Fibroblast of pulmonary artery (primary cell): Measurements from ENCODE around the gene DUS3L.

Experiments used
- DNase-seq: peaks from one replicate; pipeline ENCODE4 v3.0.0-alpha.2; 2010; ENCODE audit warnings: low read depth
- H3K4me3 ChIP-seq: replicated peaks from 2 replicates; pipeline ENCODE4 v1.5.1; 2011; ENCODE audit warnings: low read depth, mild to moderate bottlenecking, control low read depth, low read length, moderate library complexity
- TF ChIP-seq, protein P1 (sequence below): IDR thresholded peaks from 2 replicates; pipeline ENCODE4 v1.5.1; 2011; ENCODE audit warnings: mild to moderate bottlenecking, control low read depth, low read length, inconsistent platforms; ENCODE audit errors: missing control alignments

The DUS3L gene

GRCh38 chr19:5831159-5831558, 40.2 kb upstream of the DUS3L start:
- DNase-seq, result no peak
- no peak overlapping the region for H3K4me3 ChIP-seq
- TF ChIP-seq, protein P1, sequence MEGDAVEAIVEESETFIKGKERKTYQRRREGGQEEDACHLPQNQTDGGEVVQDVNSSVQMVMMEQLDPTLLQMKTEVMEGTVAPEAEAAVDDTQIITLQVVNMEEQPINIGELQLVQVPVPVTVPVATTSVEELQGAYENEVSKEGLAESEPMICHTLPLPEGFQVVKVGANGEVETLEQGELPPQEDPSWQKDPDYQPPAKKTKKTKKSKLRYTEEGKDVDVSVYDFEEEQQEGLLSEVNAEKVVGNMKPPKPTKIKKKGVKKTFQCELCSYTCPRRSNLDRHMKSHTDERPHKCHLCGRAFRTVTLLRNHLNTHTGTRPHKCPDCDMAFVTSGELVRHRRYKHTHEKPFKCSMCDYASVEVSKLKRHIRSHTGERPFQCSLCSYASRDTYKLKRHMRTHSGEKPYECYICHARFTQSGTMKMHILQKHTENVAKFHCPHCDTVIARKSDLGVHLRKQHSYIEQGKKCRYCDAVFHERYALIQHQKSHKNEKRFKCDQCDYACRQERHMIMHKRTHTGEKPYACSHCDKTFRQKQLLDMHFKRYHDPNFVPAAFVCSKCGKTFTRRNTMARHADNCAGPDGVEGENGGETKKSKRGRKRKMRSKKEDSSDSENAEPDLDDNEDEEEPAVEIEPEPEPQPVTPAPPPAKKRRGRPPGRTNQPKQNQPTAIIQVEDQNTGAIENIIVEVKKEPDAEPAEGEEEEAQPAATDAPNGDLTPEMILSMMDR, result no peak

DNA sequence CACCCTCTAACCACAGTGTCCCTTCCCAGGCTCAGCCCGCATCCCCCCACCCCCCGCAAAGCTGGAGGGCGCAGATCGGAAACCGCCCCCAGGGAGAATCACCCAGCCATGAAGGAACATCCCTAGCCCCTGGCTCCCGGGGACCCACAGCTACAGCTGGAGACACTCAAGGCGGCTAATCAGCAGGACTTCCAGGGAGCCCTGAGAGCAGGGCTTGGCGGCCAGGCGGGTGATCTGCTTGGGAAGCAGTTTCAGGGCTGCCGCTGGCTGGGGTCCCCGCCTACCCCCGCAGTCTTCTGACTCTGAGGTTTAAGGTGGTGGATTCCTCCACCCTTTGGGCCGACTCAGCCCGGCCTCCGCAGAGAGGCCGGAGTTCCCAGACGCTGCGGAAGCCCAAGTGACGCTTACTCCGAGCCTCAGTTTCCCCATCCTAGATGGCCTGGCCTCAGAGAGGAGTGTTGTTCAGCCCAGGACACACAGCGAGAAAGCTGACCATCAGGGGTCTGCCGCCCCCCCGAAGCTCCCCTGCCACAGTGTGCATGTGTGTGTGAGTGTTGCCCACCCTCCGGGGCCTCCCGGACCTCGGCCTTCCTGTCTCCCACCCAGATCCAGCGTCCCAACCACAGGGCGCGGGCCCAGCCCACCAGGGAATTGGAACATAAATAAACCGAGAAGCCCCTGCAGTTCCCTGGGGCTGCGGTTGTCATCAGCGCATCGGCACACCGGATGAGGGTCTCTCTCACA, 38.8 kb upstream of the DUS3L start:
- DNase-seq, result no peak
- no peak overlapping the region for H3K4me3 ChIP-seq
- TF ChIP-seq, protein P1, result no peak

DNA sequence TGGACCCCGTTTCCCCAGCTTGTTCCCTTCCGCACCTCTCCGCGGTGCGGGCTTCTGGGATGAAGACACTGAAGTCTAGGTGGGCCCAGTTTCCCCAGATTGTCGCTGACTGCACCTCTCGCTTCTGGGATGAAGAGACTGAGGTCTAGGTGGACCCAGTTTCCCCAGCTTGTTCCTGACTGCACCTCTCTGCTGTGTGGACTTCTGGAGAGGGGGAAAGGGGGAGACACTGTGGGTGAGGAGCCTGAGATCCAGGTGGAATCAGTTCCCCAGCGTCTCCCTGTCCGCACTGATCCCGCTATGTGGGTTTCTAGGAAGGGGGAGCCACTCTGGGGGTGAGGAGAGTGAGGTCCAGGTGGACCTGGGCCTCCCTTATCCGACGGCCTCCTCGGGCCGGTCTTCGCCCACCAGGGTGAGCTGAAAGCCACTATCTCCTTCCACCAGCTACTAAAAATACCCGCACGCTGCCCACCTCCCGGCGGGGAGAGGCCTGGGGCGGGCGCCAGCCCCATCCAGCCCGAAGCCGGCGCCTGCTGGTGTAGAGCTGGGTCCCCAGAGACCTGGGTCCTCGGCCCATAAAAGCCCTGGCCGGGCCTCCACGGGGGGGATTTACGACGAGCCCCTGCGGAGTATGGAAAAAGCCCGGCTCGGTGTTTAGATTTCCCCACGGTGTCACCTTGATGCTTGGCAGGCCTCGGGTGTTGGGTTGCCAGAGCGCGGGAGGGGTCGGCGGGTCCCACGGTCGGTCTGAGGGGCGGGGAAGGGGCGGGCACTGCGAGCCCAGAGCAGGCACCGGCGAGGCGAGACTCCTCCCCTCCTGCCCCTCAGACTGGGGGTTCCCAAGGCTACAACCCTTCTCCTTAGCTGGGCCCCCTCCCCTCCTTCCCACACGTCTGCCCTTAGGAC, 38.0 kb upstream of the DUS3L start:
- DNase-seq, result peak; percentile 13
- peak overlapping the region; percentile 69 for H3K4me3 ChIP-seq
- TF ChIP-seq, protein P1, result no peak

GRCh38 chr19:5827891-5828660, 37.1 kb upstream of the DUS3L start:
- DNase-seq, result peak; percentile 91
- TF ChIP-seq, protein P1, result no peak
- H3K4me3 ChIP-seq, result peak overlapping the region; percentile 69

GRCh38 chr19:5827342-5827890, 36.5 kb upstream of the DUS3L start:
- DNase-seq, result no peak
- TF ChIP-seq, protein P1, result no peak
- peak overlapping the region; percentile 45 for H3K4me3 ChIP-seq

DNA sequence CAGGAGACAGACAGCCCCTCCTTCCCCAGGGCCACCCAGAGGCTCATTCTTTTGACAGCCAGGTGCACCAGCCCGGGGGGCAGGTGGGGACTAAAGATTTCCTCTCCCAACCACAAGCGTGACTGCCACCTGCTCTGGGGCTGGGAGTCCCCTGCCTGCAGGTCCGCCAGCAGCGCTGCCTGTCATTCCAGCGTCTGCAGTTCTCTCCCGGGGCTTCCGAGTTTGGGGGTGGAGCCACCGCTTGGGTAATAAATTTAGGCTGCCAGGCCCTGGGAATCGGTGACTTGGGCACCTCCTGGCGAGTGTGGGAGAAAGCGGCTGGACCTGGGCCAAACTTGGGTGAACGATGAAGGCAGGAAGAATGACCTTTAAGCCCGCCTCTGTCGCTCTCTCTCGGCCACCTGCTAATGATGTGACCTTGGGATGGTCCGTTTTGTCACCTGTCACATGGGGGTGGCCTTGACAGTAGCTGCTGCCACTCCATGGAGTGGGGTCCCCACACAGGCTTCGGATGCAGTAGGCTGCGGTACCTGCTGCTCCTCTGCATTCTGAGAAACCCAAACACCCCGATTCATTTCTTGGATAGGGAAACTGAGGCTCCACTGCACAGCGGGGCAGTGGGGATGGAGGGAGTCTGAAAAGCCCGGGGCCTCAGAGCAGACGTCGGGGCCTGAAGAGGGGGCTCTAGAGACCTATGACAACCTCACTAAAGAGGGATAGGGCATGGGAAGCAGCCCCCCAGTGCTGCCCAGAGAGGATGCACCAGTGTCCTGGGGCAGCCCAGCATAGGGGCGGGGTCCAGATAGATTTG, 35.8 kb upstream of the DUS3L start:
- peak; percentile 25 for DNase-seq
- H3K4me3 ChIP-seq, result no peak overlapping the region
- TF ChIP-seq, protein P1, result no peak
